IMR-90 (cell line): ENCODE results near the gene TRAPPC14. TPM values are rescaled to one million over a fixed set of nuclear protein-coding genes. Genes with fewer than 3 reads are reported as not detected.
A peak's percentile ranks its signal among the peaks of the same experiment; 100 is the strongest.

Experiments used
- ATAC-seq: fragments of 200-7000 bp; cut with Tn5 transposase; 2 replicates; pipeline ENCODE4 v1.9.1; 2020; ENCODE audit warnings: low read depth, mild to moderate bottlenecking, moderate library complexity
- BruUV-seq: library from RNA; stranded (reverse); fragments of 400-500 nt; replicated peaks from 2 replicates; lab custom pipeline; 2021; lab: Mats Ljungman, UMichigan
- CTCF ChIA-PET: fragments of 300-600 bp; formaldehyde crosslinking; extraction: SDS; loops from one replicate; lab custom pipeline; 2021; ENCODE audit warnings: antibody characterized with exemption; lab: Yijun Ruan, JAX
- POLR2A ChIA-PET: fragments of 300-600 bp; sonication (Branson Sonifier 250); formaldehyde crosslinking; loops from one replicate; lab custom pipeline; 2022; ENCODE audit warnings: antibody characterized with exemption; ENCODE audit not compliant: unreplicated experiment; lab: Charles Lee
- DNase-seq: peaks from one replicate; pipeline ENCODE4 v3.0.0; 2013
- H2AFZ ChIP-seq: replicated peaks from 2 replicates; pipeline ENCODE3; 2013; ENCODE audit warnings: low read length, mild to moderate bottlenecking; ENCODE audit not compliant: poor library complexity
- H2AK5ac ChIP-seq: 2 replicates; pipeline ENCODE4 v1.6.1; 2013; ENCODE audit warnings: low read depth, low read length, inconsistent platforms
- H2AK9ac ChIP-seq: replicated peaks from 2 replicates; pipeline ENCODE3; 2013; ENCODE audit warnings: mild to moderate bottlenecking, low read depth, low read length, moderate library complexity; ENCODE audit not compliant: poor library complexity
- H2BK120ac ChIP-seq: 2 replicates; pipeline ENCODE4 v1.6.1; 2013; ENCODE audit warnings: low read depth, low read length, inconsistent platforms
- H2BK15ac ChIP-seq: 3 replicates; pipeline ENCODE4 v1.6.1; 2013; ENCODE audit warnings: low read depth, low read length, inconsistent platforms
- H2BK20ac ChIP-seq: 2 replicates; pipeline ENCODE4 v1.6.1; 2013; ENCODE audit warnings: low read depth, mild to moderate bottlenecking, inconsistent platforms, low read length, moderate library complexity
- H2BK5ac ChIP-seq: 2 replicates; pipeline ENCODE4 v1.6.1; 2013; ENCODE audit warnings: mild to moderate bottlenecking, low read depth, low read length, inconsistent platforms; ENCODE audit not compliant: poor library complexity, severe bottlenecking
- H3K14ac ChIP-seq: replicated peaks from 2 replicates; pipeline ENCODE4 v1.6.1; 2013; ENCODE audit warnings: low read depth, low read length, inconsistent platforms
- H3K18ac ChIP-seq: 2 replicates; pipeline ENCODE4 v1.6.1; 2013; ENCODE audit warnings: low read depth, low read length, control low read depth
- H3K23ac ChIP-seq: 2 replicates; pipeline ENCODE4 v1.6.1; 2013; ENCODE audit warnings: low read depth, low read length, inconsistent platforms
- H3K27ac ChIP-seq: 2 replicates; pipeline ENCODE4 v1.5.1; 2013; ENCODE audit warnings: mild to moderate bottlenecking, control low read depth, low read length; ENCODE audit not compliant: insufficient read depth
- H3K27me3 ChIP-seq: 2 replicates; pipeline ENCODE4 v1.6.1; 2013; ENCODE audit warnings: low read length; ENCODE audit not compliant: control insufficient read depth, insufficient read depth
- H3K36me3 ChIP-seq: 2 replicates; pipeline ENCODE4 v1.6.1; 2013; ENCODE audit warnings: low read length, mixed read lengths; ENCODE audit not compliant: control insufficient read depth, insufficient read depth
- H3K4ac ChIP-seq: 2 replicates; pipeline ENCODE4 v1.6.1; 2013; ENCODE audit warnings: low read depth, low read length, inconsistent platforms
- H3K4me1 ChIP-seq: 2 replicates; pipeline ENCODE4 v1.6.1; 2013; ENCODE audit warnings: low read length, mixed read lengths; ENCODE audit not compliant: control insufficient read depth, insufficient read depth
- H3K4me2 ChIP-seq: 2 replicates; pipeline ENCODE4 v1.6.1; 2013; ENCODE audit warnings: low read depth, mild to moderate bottlenecking, control low read depth, low read length, moderate library complexity
- H3K4me3 ChIP-seq: 2 replicates; pipeline ENCODE4 v1.5.1; 2013; ENCODE audit warnings: low read depth, mild to moderate bottlenecking, control low read depth, low read length, moderate library complexity; ENCODE audit not compliant: insufficient read depth
- H3K56ac ChIP-seq: 2 replicates; pipeline ENCODE4 v1.6.1; 2013; ENCODE audit warnings: low read length, inconsistent platforms; ENCODE audit not compliant: insufficient read depth; ENCODE audit errors: extremely low read depth
- H3K79me1 ChIP-seq, 2 experiments: 2 replicates each; pipeline ENCODE4 v1.6.1; 2013; ENCODE audit warnings: low read length in 2 of 2, inconsistent platforms in 1 of 2, low read depth in 1 of 2
- H3K9ac ChIP-seq: 2 replicates; pipeline ENCODE4 v1.6.1; 2013; ENCODE audit warnings: low read depth, low read length, control low read depth
- H3K9me1 ChIP-seq: 2 replicates; pipeline ENCODE4 v1.6.1; 2013; ENCODE audit warnings: low read length, inconsistent platforms; ENCODE audit not compliant: insufficient read depth
- H3K9me3 ChIP-seq: 2 replicates; pipeline ENCODE4 v1.6.1; 2013; ENCODE audit warnings: low read length; ENCODE audit not compliant: control insufficient read depth, insufficient read depth
- H4K20me1 ChIP-seq: 2 replicates; pipeline ENCODE4 v1.6.1; 2013; ENCODE audit warnings: low read length, inconsistent platforms; ENCODE audit not compliant: insufficient read depth
- H4K5ac ChIP-seq: 2 replicates; pipeline ENCODE4 v1.6.1; 2013; ENCODE audit warnings: mild to moderate bottlenecking, low read depth, low read length, control low read depth
- H4K8ac ChIP-seq, 2 experiments: 2 replicates each; pipeline ENCODE4 v1.6.1; 2013; ENCODE audit warnings: low read depth in 2 of 2, low read length in 2 of 2, control low read depth in 1 of 2, inconsistent platforms in 1 of 2
- H4K91ac ChIP-seq: 2 replicates; pipeline ENCODE4 v1.6.1; 2013; ENCODE audit warnings: low read depth, low read length, inconsistent platforms; ENCODE audit not compliant: insufficient read depth
- CHD1 ChIP-seq: IDR thresholded peaks from 2 replicates; pipeline ENCODE4 v1.6.1; 2012; ENCODE audit warnings: low read depth, low read length, improper control_type of control experiment
- CTCF ChIP-seq: conservative IDR thresholded peaks from 2 replicates; pipeline ENCODE4 v1.5.1; 2012; ENCODE audit warnings: mild to moderate bottlenecking, low read depth, low read length, improper control_type of control experiment
- ELK1 ChIP-seq: fragments of 150-350 bp; IDR thresholded peaks from 2 replicates; pipeline ENCODE4 v1.6.1; 2016; ENCODE audit warnings: low read depth, mild to moderate bottlenecking, low read length, moderate library complexity, borderline replicate concordance
- FOS ChIP-seq: fragments of 150-350 bp; IDR thresholded peaks from 2 replicates; pipeline ENCODE4 v1.6.1; 2016; ENCODE audit warnings: low read depth, low read length
- MAFK ChIP-seq: IDR thresholded peaks from 2 replicates; pipeline ENCODE4 v1.6.1; 2012; ENCODE audit warnings: low read depth, low read length, improper control_type of control experiment
- SMC3 ChIP-seq: fragments of 150-350 bp; IDR thresholded peaks from 2 replicates; pipeline ENCODE4 v1.6.1; 2016; ENCODE audit warnings: low read depth, mild to moderate bottlenecking, antibody characterized with exemption, low read length, moderate library complexity
- USF2 ChIP-seq: fragments of 150-350 bp; IDR thresholded peaks from 2 replicates; pipeline ENCODE4 v1.6.1; 2017; ENCODE audit warnings: mild to moderate bottlenecking, antibody characterized with exemption, low read length, low read depth
- WGBS, 2 experiments: methylation state at CpG; one replicate each; pipeline versions ENCODE4 v1.1.5 to v1.1.7; 2013; ENCODE audit warnings: missing lambda C conversion rate in 2 of 2; ENCODE audit not compliant: insufficient read length in 1 of 2; ENCODE audit errors: extremely low coverage in 2 of 2; 5-methylcytosine and 5-hydroxymethylcytosine counted together
- dilution Hi-C: fragments of 300-500 bp; cut with HindIII; formaldehyde crosslinking; loops from one replicate; pipeline ENCODE4 v1.14.3; 2018; ENCODE audit warnings: low sequenced_read_pairs; ENCODE audit not compliant: unreplicated experiment
- in situ Hi-C: fragments of 300-500 bp; cut with MboI; formaldehyde crosslinking; loops from 3 replicates; pipeline ENCODE4 v1.14.3; 2019; ENCODE audit warnings: low sequenced_read_pairs, inconsistent platforms, mixed read lengths
- intact Hi-C: fragments of 100-400 bp; cut with micrococcal nuclease; formaldehyde crosslinking; loops from 2 replicates; pipeline ENCODE4 v1.10.0; 2022
- polyA plus RNA-seq, 3 experiments: library from polyadenylated mRNA; depleted of rRNA; stranded (reverse); fragments of >200 nt; gene quantifications; 2 replicates each; pipeline ENCODE4 v1.2.3, GENCODE V29; 2012; ENCODE audit warnings: low replicate concordance in 1 of 3
- total RNA-seq: library from RNA; depleted of rRNA; stranded (reverse); fragments of >200 nt; gene quantifications from 2 replicates; pipeline ENCODE4 v1.2.3, GENCODE V29; 2012

The TRAPPC14 gene
- total and polyA plus RNA-seq, 2 of the 4 experiments (the other 2 are of a cell fraction), result 4.5 to 15.9 TPM

GRCh38 chr7:100109521-100110163, 48.9 kb downstream of the TRAPPC14 start:
- dilution Hi-C loops (no loop called here), intact Hi-C loops (no loop called here), in situ Hi-C loops (no loop called here)
- Histone ChIP-seq H4K8ac (no peak overlapping the region), H3K4me2 (no peak overlapping the region), H3K18ac (no peak overlapping the region), H3K4me3 (no peak overlapping the region), H3K4ac (no peak overlapping the region), H4K91ac (no peak overlapping the region), H2BK20ac (no peak overlapping the region), H3K4me1 (no peaks in the 10 kb centered on the region), H3K36me3 (peaks cover 75% of the 10 kb centered on the region), H3K14ac (no peak overlapping the region), H3K9ac (no peak overlapping the region), H3K27me3 (no peaks in the 10 kb centered on the region), H3K56ac (no peak overlapping the region), H2BK5ac (no peak overlapping the region), H2AK5ac (no peak overlapping the region), H3K9me3 (no peaks in the 10 kb centered on the region), H4K20me1 (no peaks in the 10 kb centered on the region; the same call in 1 of the 2 replicates), H3K23ac (no peak overlapping the region), H3K79me1 (peaks cover 0 to 7% of the 10 kb centered on the region in 2 experiments; a peak in 1 of 4 replicates), H3K9me1 (no peaks in the 10 kb centered on the region), H2BK15ac (no peak overlapping the region), H4K5ac (no peak overlapping the region), H2BK120ac (no peak overlapping the region), H2AFZ (no peak overlapping the region), H2AK9ac (no peak overlapping the region), H3K27ac (no peak overlapping the region)
- no TSS peak for BruUV-seq
- DNase-seq (no peak), ATAC-seq (no peak)
- WGBS, 2 experiments, result 20% methylated on average over 1 of the region's 12 CpGs; no CpG with 5 or more reads in 1 of the 2 experiments
- TF ChIP-seq CTCF (0 out of 2 replicates have a peak, but pooled peaks have one; percentile 2), ELK1 (no peak), FOS (no peak), SMC3 (no peak), MAFK (no peak), CHD1 (no peak), USF2 (no peak)
- ChIA-PET CTCF (no interaction called here), POLR2A (no interaction called here)
